IMR-90 (cell line): ENCODE data around the gene CTRB1. TPM values are rescaled to one million over a fixed set of nuclear protein-coding genes. Genes with fewer than 3 reads are reported as not detected.
A peak's percentile ranks its signal among the peaks of the same experiment; 100 is the strongest.

ENCODE experiments used
- ATAC-seq: fragments of 200-7000 bp; cut with Tn5 transposase; 2 replicates; pipeline ENCODE4 v1.9.1; 2020; ENCODE audit warnings: low read depth, mild to moderate bottlenecking, moderate library complexity
- BruUV-seq: library from RNA; stranded (reverse); fragments of 400-500 nt; replicated peaks from 2 replicates; lab custom pipeline; 2021; lab: Mats Ljungman, UMichigan
- CTCF ChIA-PET: fragments of 300-600 bp; formaldehyde crosslinking; extraction: SDS; loops from one replicate; lab custom pipeline; 2021; ENCODE audit warnings: antibody characterized with exemption; lab: Yijun Ruan, JAX
- POLR2A ChIA-PET: fragments of 300-600 bp; sonication (Branson Sonifier 250); formaldehyde crosslinking; loops from one replicate; lab custom pipeline; 2022; ENCODE audit warnings: antibody characterized with exemption; ENCODE audit not compliant: unreplicated experiment; lab: Charles Lee
- DNase-seq: peaks from one replicate; pipeline ENCODE4 v3.0.0; 2013
- H2AFZ ChIP-seq: replicated peaks from 2 replicates; pipeline ENCODE3; 2013; ENCODE audit warnings: low read length, mild to moderate bottlenecking; ENCODE audit not compliant: poor library complexity
- H2AK5ac ChIP-seq: 2 replicates; pipeline ENCODE4 v1.6.1; 2013; ENCODE audit warnings: low read depth, low read length, inconsistent platforms
- H2AK9ac ChIP-seq: replicated peaks from 2 replicates; pipeline ENCODE3; 2013; ENCODE audit warnings: mild to moderate bottlenecking, low read depth, low read length, moderate library complexity; ENCODE audit not compliant: poor library complexity
- H2BK120ac ChIP-seq: 2 replicates; pipeline ENCODE4 v1.6.1; 2013; ENCODE audit warnings: low read depth, low read length, inconsistent platforms
- H2BK15ac ChIP-seq: 3 replicates; pipeline ENCODE4 v1.6.1; 2013; ENCODE audit warnings: low read depth, low read length, inconsistent platforms
- H2BK20ac ChIP-seq: 2 replicates; pipeline ENCODE4 v1.6.1; 2013; ENCODE audit warnings: low read depth, mild to moderate bottlenecking, inconsistent platforms, low read length, moderate library complexity
- H2BK5ac ChIP-seq: 2 replicates; pipeline ENCODE4 v1.6.1; 2013; ENCODE audit warnings: mild to moderate bottlenecking, low read depth, low read length, inconsistent platforms; ENCODE audit not compliant: poor library complexity, severe bottlenecking
- H3K14ac ChIP-seq: replicated peaks from 2 replicates; pipeline ENCODE4 v1.6.1; 2013; ENCODE audit warnings: low read depth, low read length, inconsistent platforms
- H3K18ac ChIP-seq: 2 replicates; pipeline ENCODE4 v1.6.1; 2013; ENCODE audit warnings: low read depth, low read length, control low read depth
- H3K23ac ChIP-seq: 2 replicates; pipeline ENCODE4 v1.6.1; 2013; ENCODE audit warnings: low read depth, low read length, inconsistent platforms
- H3K27ac ChIP-seq: 2 replicates; pipeline ENCODE4 v1.5.1; 2013; ENCODE audit warnings: mild to moderate bottlenecking, control low read depth, low read length; ENCODE audit not compliant: insufficient read depth
- H3K27me3 ChIP-seq: 2 replicates; pipeline ENCODE4 v1.6.1; 2013; ENCODE audit warnings: low read length; ENCODE audit not compliant: control insufficient read depth, insufficient read depth
- H3K36me3 ChIP-seq: 2 replicates; pipeline ENCODE4 v1.6.1; 2013; ENCODE audit warnings: low read length, mixed read lengths; ENCODE audit not compliant: control insufficient read depth, insufficient read depth
- H3K4ac ChIP-seq: 2 replicates; pipeline ENCODE4 v1.6.1; 2013; ENCODE audit warnings: low read depth, low read length, inconsistent platforms
- H3K4me1 ChIP-seq: 2 replicates; pipeline ENCODE4 v1.6.1; 2013; ENCODE audit warnings: low read length, mixed read lengths; ENCODE audit not compliant: control insufficient read depth, insufficient read depth
- H3K4me2 ChIP-seq: 2 replicates; pipeline ENCODE4 v1.6.1; 2013; ENCODE audit warnings: low read depth, mild to moderate bottlenecking, control low read depth, low read length, moderate library complexity
- H3K4me3 ChIP-seq: 2 replicates; pipeline ENCODE4 v1.5.1; 2013; ENCODE audit warnings: low read depth, mild to moderate bottlenecking, control low read depth, low read length, moderate library complexity; ENCODE audit not compliant: insufficient read depth
- H3K56ac ChIP-seq: 2 replicates; pipeline ENCODE4 v1.6.1; 2013; ENCODE audit warnings: low read length, inconsistent platforms; ENCODE audit not compliant: insufficient read depth; ENCODE audit errors: extremely low read depth
- H3K79me1 ChIP-seq, 2 experiments: 2 replicates each; pipeline ENCODE4 v1.6.1; 2013; ENCODE audit warnings: low read length in 2 of 2, inconsistent platforms in 1 of 2, low read depth in 1 of 2
- H3K9ac ChIP-seq: 2 replicates; pipeline ENCODE4 v1.6.1; 2013; ENCODE audit warnings: low read depth, low read length, control low read depth
- H3K9me1 ChIP-seq: 2 replicates; pipeline ENCODE4 v1.6.1; 2013; ENCODE audit warnings: low read length, inconsistent platforms; ENCODE audit not compliant: insufficient read depth
- H3K9me3 ChIP-seq: 2 replicates; pipeline ENCODE4 v1.6.1; 2013; ENCODE audit warnings: low read length; ENCODE audit not compliant: control insufficient read depth, insufficient read depth
- H4K20me1 ChIP-seq: 2 replicates; pipeline ENCODE4 v1.6.1; 2013; ENCODE audit warnings: low read length, inconsistent platforms; ENCODE audit not compliant: insufficient read depth
- H4K5ac ChIP-seq: 2 replicates; pipeline ENCODE4 v1.6.1; 2013; ENCODE audit warnings: mild to moderate bottlenecking, low read depth, low read length, control low read depth
- H4K8ac ChIP-seq, 2 experiments: 2 replicates each; pipeline ENCODE4 v1.6.1; 2013; ENCODE audit warnings: low read depth in 2 of 2, low read length in 2 of 2, control low read depth in 1 of 2, inconsistent platforms in 1 of 2
- H4K91ac ChIP-seq: 2 replicates; pipeline ENCODE4 v1.6.1; 2013; ENCODE audit warnings: low read depth, low read length, inconsistent platforms; ENCODE audit not compliant: insufficient read depth
- BHLHE40 ChIP-seq: fragments of 150-350 bp; IDR thresholded peaks from 2 replicates; pipeline ENCODE4 v1.6.1; 2016; ENCODE audit warnings: mild to moderate bottlenecking, low read depth, low read length
- FOS ChIP-seq: fragments of 150-350 bp; IDR thresholded peaks from 2 replicates; pipeline ENCODE4 v1.6.1; 2016; ENCODE audit warnings: low read depth, low read length
- MAFK ChIP-seq: IDR thresholded peaks from 2 replicates; pipeline ENCODE4 v1.6.1; 2012; ENCODE audit warnings: low read depth, low read length, improper control_type of control experiment
- MXI1 ChIP-seq: IDR thresholded peaks from 2 replicates; pipeline ENCODE4 v1.6.1; 2012; ENCODE audit warnings: low read depth, mild to moderate bottlenecking, low read length, moderate library complexity, borderline replicate concordance
- POLR2A ChIP-seq: IDR thresholded peaks from 2 replicates; pipeline ENCODE4 v1.6.1; 2012; ENCODE audit warnings: mild to moderate bottlenecking, low read depth, low read length
- RAD21 ChIP-seq: IDR thresholded peaks from 2 replicates; pipeline ENCODE4 v1.6.1; 2012; ENCODE audit warnings: low read length, improper control_type of control experiment
- RCOR1 ChIP-seq: IDR thresholded peaks from 2 replicates; pipeline ENCODE4 v1.6.1; 2012; ENCODE audit warnings: mild to moderate bottlenecking, low read length, improper control_type of control experiment; ENCODE audit not compliant: insufficient replicate concordance
- RFX5 ChIP-seq: IDR thresholded peaks from 2 replicates; pipeline ENCODE4 v1.8.0; 2012; ENCODE audit warnings: low read depth, mild to moderate bottlenecking, low read length, moderate library complexity
- SMC3 ChIP-seq: fragments of 150-350 bp; IDR thresholded peaks from 2 replicates; pipeline ENCODE4 v1.6.1; 2016; ENCODE audit warnings: low read depth, mild to moderate bottlenecking, antibody characterized with exemption, low read length, moderate library complexity
- USF2 ChIP-seq: fragments of 150-350 bp; IDR thresholded peaks from 2 replicates; pipeline ENCODE4 v1.6.1; 2017; ENCODE audit warnings: mild to moderate bottlenecking, antibody characterized with exemption, low read length, low read depth
- whole genome bisulfite sequencing, 2 experiments: methylation state at CpG; one replicate each; pipeline versions ENCODE4 v1.1.5 to v1.1.7; 2013; ENCODE audit warnings: missing lambda C conversion rate in 2 of 2; ENCODE audit not compliant: insufficient read length in 1 of 2; ENCODE audit errors: extremely low coverage in 2 of 2; 5-methylcytosine and 5-hydroxymethylcytosine counted together
- dilution Hi-C: fragments of 300-500 bp; cut with HindIII; formaldehyde crosslinking; loops from one replicate; pipeline ENCODE4 v1.14.3; 2018; ENCODE audit warnings: low sequenced_read_pairs; ENCODE audit not compliant: unreplicated experiment
- in situ Hi-C: fragments of 300-500 bp; cut with MboI; formaldehyde crosslinking; loops from 3 replicates; pipeline ENCODE4 v1.14.3; 2019; ENCODE audit warnings: low sequenced_read_pairs, inconsistent platforms, mixed read lengths
- intact Hi-C: fragments of 100-400 bp; cut with micrococcal nuclease; formaldehyde crosslinking; loops from 2 replicates; pipeline ENCODE4 v1.10.0; 2022
- polyA plus RNA-seq, 3 experiments: library from polyadenylated mRNA; depleted of rRNA; stranded (reverse); fragments of >200 nt; gene quantifications; 2 replicates each; pipeline ENCODE4 v1.2.3, GENCODE V29; 2012; ENCODE audit warnings: low replicate concordance in 1 of 3
- total RNA-seq: library from RNA; depleted of rRNA; stranded (reverse); fragments of >200 nt; gene quantifications from 2 replicates; pipeline ENCODE4 v1.2.3, GENCODE V29; 2012

The CTRB1 gene
- total and polyA plus RNA-seq, 2 of the 4 experiments (the other 2 are of a cell fraction) = not detected

GRCh38 chr16:75263963-75264445 lies 45.2 kb downstream of the CTRB1 start:
- peak overlapping the region; percentile 93 for H3K4me2 ChIP-seq
- H3K27ac ChIP-seq = peak overlapping the region; percentile 97
- peak overlapping the region; percentile 76; the same call in 1 of the 2 replicates for H4K91ac ChIP-seq
- peaks cover 5 to 66% of the 10 kb centered on the region in 2 experiments; a peak in 3 of 4 replicates for H3K79me1 ChIP-seq
- peak overlapping the region; percentile 96 for H3K4ac ChIP-seq
- H4K20me1 ChIP-seq = peaks cover 59% of the 10 kb centered on the region
- dilution Hi-C loops (no loop called here), in situ Hi-C loops (no loop called here), intact Hi-C loops (loop anchor here (1.0 kb wide), 1 partner anchor 121 kb away; no protein-coding TSS in a partner anchor)
- peaks cover 40% of the 10 kb centered on the region for H3K9me1 ChIP-seq
- H2BK20ac ChIP-seq = peak overlapping the region; percentile 64
- TF ChIP-seq FOS (no peak), MAFK (no peak), SMC3 (no peak), RAD21 (no peak), RFX5 (no peak), RCOR1 (no peak), USF2 (no peak), POLR2A (no peak), MXI1 (no peak), BHLHE40 (no peak)
- ChIA-PET POLR2A (interaction anchor here (0.5 kb wide), 1 partner anchor 18 kb away, joined by 3 read pairs; no protein-coding TSS in a partner anchor), CTCF (no interaction called here)
- peak overlapping the region; percentile 70 for H2AFZ ChIP-seq
- TSS peak; percentile 8 for BruUV-seq
- H3K4me3 ChIP-seq = peak overlapping the region; percentile 94
- H3K9ac ChIP-seq = peak overlapping the region; percentile 92
- peak overlapping the region; percentile 47 for H2AK5ac ChIP-seq
- peak overlapping the region; percentile 66 for H2BK120ac ChIP-seq
- DNase-seq (no peak), ATAC-seq (peak; percentile 12)
- peaks cover 45% of the 10 kb centered on the region for H3K4me1 ChIP-seq
- peak overlapping the region; percentile 85 for H2BK5ac ChIP-seq
- peak overlapping the region; percentile 92 for H3K14ac ChIP-seq
- peak overlapping the region; percentile 42; a peak in 3 of 4 replicates for H4K8ac ChIP-seq
- H4K5ac ChIP-seq = no peak overlapping the region
- whole genome bisulfite sequencing, 2 experiments = 30% methylated on average over 2 of the region's 8 CpGs; no CpG with 5 or more reads in 1 of the 2 experiments
- no peaks in the 10 kb centered on the region for H3K9me3 ChIP-seq
- H3K27me3 ChIP-seq = no peaks in the 10 kb centered on the region
- peak overlapping the region; percentile 59 for H2AK9ac ChIP-seq
- H3K23ac ChIP-seq = peak overlapping the region; percentile 92
- H3K36me3 ChIP-seq = peaks cover 5% of the 10 kb centered on the region; the same call in 1 of the 2 replicates
- H3K56ac ChIP-seq = peak overlapping the region; percentile 22
- H3K18ac ChIP-seq = peak overlapping the region; percentile 3; the same call in 1 of the 2 replicates
- peak overlapping the region; percentile 40; the same call in 1 of the 3 replicates for H2BK15ac ChIP-seq
